GM19455 (cell line): Measurements from ENCODE around the gene KCNIP1.
"Not testable (repeated sequence)": the region's sequence is repeated elsewhere in the genome, so short reads cannot be mapped to it uniquely, and the experiment has no call there.

Source experiments
- ATAC-seq: cut with Tn5 transposase; IDR thresholded peaks from one replicate; pipeline ENCODE4 v1.9.1; 2021; ENCODE audit not compliant: unreplicated experiment

Gene KCNIP1

DNA sequence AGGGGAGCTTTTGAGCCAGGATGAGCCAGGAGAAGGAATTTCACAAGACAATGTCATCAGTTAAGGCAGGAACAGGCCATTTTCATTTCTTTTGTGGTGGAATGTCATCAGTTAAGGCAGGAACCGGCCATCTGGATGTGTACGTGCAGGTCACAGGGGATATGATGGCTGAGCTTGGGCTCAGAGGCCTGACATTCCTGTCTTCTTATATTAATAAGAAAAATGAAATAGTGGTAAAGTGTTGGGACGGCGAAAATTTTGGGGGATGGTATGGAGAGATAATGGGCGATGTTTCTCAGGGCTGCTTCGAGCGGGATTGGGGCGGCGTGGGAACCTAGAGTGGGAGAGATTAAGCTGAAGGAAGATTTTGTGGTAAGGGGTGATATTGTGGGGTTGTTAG, 258.5 kb downstream of the KCNIP1 start:
- not testable (repeated sequence) for ATAC-seq

DNA sequence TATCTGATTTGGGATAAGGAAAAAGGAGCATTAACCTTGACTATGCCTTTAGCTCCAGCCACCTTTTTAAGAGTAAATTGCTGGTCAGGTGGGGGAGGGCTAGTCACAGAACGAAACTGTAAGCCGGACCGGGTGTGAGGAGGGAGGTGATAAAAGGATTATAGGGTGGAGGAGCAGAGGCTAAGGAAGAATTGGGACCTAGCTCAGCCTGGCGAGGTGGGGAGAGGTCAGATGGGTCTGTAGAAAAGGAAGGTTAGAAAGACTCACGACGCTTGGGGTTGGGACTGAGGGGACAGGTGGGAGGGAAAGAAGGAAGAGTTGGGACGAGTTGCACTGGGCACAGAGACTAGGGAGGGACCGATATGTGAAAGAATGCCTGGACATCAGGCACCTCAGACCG, 262.0 kb downstream of the KCNIP1 start:
- not testable (repeated sequence) for ATAC-seq

DNA sequence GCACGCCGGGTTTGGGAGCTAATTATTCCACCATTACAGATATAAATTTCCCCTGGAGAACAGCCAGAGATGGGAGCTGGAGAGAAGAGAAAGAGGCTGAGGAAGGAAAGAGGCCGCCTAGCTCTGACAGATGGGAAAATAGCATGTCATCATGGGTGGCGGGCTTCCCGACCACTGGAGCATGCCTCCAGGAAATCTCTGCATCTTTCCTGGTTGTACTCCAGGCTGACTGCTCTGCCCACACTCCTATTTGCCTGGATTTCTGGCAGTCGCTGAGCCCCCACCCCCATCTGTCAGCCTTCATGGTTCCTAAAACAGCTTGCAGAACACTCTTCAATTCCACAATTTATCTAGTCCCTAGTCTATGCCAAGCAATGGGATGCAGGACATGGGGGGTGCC, 265.4 kb downstream of the KCNIP1 start:
- no peak for ATAC-seq

DNA sequence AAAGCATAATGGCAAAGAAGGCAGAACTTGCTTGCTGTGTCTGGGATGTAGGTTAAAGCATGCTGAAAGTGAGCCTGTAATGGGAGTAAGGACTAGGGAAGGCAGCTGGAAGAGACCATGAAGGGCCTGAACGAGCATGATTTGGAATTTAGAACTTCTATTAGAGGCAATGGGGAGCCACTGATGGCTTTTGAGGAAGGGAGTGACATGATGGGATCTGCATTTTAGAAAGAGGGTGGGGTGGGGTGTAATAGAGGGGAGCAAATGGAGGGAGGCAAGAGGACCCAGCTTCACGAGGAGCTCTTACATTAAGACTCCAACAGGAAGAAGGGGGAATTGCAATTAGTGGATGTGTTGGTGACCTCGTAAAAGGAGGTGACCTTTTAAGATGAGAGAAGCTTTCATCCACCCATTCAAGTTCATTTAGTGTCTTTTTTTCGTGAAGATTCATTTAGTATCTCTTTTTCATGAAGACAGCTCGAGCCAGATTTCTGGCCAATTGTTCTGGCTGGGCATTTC, 266.1 kb downstream of the KCNIP1 start:
- ATAC-seq, result no peak

DNA sequence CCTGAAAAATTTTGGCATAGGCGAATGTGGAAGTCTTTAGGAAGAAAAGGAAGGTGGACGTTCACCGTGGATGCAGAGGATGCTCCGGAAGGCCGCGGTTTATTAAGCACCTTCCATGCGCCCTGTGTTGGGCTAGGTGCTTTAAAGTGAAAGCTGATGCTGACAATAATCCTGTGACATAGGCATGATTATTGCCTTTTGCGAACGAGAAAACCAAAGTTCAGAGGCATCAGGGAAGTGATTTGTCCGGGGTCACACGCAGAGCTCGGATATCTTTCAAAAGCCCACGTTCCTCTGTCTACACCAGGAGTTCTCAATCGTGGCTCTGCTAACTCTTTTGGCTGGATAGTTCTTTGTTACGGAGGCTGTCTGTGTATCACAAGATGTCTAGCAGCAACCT, 267.7 kb downstream of the KCNIP1 start:
- no peak for ATAC-seq

DNA sequence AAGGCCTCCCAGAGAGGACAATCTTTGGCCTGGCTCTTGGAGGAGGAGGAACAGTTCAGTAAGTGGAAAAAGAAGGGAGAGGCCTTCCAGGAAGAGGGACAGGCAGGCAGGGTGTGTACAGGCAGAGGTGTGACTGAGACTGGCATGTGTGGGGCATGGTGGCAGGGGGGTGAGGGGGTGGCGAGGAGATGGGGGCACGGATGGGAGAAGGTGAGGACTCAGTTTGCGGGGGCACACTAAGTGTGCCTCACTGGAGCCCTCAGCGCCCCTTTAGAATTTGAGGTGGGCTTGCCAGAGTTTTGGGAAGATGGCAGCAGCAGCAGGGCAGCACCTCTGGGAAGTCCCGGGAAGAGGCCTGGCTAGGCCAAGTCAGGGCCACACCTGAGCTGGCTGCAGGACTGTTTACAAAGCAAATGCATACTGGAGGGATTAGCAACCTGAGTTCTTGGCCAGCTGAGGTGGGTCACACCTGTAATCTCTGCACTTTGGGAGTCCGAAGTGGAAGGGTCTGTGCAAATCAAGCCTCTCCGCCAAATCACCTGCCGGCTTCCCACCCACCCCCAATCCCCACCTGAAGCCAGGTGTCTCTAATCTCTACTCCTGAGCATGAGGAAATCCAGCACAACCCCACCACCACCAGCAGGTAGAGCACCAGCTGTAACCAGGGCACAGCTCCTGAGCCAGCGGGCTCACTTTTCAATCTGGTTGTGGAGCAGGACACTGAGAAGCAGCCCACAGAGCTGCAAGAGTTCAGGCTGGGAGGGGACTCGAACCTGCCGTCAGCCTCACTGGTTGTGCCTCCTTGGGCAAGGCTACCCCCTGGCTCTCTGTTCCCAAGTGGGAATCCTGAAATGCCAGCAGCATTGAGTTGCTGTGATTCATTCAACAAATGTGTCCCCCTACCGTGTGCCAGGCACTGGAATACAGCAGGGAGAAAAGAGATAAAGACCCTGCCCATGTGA, 269.5 kb downstream of the KCNIP1 start:
- no peak for ATAC-seq

DNA sequence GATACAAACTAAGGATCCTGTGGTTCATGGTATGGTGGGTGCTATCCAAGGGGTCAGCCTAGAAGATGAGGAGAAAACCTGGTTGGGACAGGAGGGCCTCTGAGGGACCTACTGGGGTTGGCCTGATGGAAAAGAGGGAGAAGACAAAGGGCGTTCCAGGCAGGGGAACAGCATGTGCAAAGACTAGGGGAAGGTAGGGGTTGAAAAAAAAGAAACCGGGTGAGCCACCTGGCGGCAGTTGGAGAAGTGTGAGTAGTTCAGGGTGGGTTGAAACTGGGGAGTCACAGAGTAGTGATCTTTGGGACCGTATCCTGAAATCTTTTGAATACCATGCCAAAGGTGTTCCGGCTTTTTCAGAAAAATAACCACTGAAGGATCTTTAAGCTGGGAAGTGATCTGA, 271.0 kb downstream of the KCNIP1 start:
- no peak for ATAC-seq

DNA sequence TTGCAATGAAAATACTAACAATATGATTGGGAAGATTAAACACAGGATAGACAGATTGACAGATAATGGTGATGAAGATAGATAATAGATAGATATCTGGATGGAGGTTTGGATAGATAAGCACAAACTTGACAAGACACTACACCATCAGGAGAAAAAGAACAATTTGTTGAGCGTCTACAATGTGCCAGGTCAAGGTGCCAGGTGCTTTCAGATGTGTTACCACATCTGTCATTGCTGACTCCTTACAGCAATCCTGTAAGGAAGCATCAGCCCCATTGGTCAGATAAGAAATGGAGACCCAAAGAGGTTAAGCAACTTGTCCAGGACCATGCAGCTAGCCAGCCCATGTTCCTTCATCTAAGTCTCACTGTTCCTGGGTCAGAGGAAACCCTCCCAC, 278.1 kb downstream of the KCNIP1 start:
- no peak for ATAC-seq

DNA sequence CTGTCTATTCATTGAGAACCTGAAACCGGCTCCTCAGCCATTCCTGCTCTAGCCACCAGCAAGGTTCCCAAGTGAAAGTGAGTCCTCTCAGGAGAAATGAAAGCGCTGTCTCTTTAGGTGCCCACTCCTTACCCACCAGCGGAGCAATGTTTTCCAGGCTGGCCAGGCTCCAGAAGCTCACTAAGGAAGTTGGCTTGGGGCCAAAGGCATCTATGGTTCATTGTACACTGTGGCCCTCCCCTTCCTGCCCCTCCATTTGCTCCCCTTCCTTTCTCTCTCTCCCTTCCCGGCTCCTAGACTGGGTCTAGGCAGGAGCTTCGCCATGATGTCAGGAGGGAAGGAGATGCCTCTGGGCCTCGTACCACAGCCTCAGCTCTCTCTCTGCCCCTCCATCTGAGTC, 278.6 kb downstream of the KCNIP1 start:
- ATAC-seq, result no peak

DNA sequence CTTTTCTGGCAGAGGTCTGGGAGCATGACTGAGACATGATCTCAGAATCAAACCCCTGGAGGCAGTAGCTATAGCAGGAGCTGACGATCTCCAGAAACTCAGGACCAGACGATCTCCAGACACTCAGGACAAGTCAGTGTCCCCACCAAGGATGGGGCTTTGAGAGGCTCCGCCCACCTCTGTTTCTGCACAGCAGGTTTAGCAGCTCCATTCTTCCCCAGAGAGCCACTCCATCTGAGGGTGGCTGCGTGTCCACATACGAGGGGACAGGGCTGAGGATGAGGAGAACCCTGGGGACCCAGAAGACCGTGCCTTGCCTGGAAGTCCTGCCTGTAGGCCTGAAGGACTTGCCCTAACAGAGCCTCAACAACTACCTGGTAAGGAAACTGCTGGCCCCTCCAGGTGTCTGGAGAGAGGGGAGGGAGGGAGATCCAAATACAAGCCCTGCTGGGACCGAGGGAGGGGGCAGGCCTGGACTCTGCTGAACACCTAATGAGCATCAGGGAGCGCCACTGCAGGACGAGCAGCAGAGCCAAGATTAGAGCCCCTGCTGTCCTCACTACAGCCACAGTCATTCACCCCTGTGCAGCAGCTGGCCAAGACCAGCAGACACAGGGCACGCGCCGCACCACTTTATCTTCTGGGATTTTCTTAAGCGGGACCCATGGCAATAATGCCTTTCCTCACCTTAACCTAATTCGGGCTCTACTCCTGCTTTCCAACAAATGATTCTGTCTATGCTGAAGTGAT, 279.9 kb downstream of the KCNIP1 start, which contains the start of gene GABRP:
GABRP (plus strand) TSS at position 228 of the 750 bp plus-strand sequence. CDS start 4,891 bp downstream, outside the sequence.
- no peak for ATAC-seq

DNA sequence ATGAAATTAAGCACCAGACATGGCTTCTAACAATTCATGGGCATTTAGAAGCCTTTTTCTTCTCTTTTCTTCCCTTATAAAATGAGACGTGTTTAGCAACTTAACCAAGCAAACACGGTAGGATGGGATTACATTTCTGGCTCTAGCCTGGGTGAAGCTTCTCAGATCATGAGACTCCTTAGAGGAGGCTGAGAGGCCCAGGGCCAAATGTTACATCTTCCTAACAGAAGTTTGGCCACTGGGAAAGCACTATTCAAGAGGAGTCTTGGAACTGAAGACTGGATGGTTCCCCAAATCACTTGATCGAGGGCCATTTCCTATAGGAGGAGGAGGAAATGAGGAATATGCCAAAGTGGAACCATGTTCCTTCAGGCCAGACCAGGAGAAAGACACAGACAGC, 281.6 kb downstream of the KCNIP1 start:
- no peak for ATAC-seq
